Measurements from ENCODE around the gene TAPBPL.

The TAPBPL gene

GRCh38 chr12:6462234-6462995, 10.6 kb downstream of the TAPBPL start:
- H3K4ac ChIP-seq (ENCODE audit: low read depth in 1 of 2, low read length in 2 of 2) = no peak overlapping the region
- no peak overlapping the region for H3K23ac ChIP-seq (ENCODE audit: low read length in 2 of 2)
- H4K8ac ChIP-seq (ENCODE audit: low read length) = no peak overlapping the region
- H3K9ac ChIP-seq (ENCODE audit: low read length) = no peak overlapping the region
- 95% methylated on average over 14 of the region's 14 CpGs for WGBS
- no peak overlapping the region for H4K91ac ChIP-seq (ENCODE audit: low read length)
- H3K36me3 ChIP-seq (ENCODE audit: control insufficient read depth in 1 of 2, insufficient read depth in 2 of 2, low read depth in 1 of 2, low read length in 2 of 2) = peaks cover 59 to 86% of the 10 kb centered on the region in 2 experiments
- no peak overlapping the region for H2BK5ac ChIP-seq (ENCODE audit: low read depth, low read length, poor library complexity, severe bottlenecking)
- H2AK5ac ChIP-seq (ENCODE audit: low read length, severe bottlenecking) = no peak overlapping the region
- H3K4me1 ChIP-seq (ENCODE audit: control insufficient read depth, insufficient read depth, low read depth, low read length) = peaks cover 2% of the 10 kb centered on the region
- no peaks in the 10 kb centered on the region for H3K27me3 ChIP-seq (ENCODE audit: control insufficient read depth in 1 of 2, insufficient read depth in 1 of 2, low read length in 2 of 2)
- H3K14ac ChIP-seq (ENCODE audit: low read length in 2 of 2) = no peak overlapping the region
- no peak for DNase-seq
- no peak overlapping the region for H3K18ac ChIP-seq (ENCODE audit: low read depth in 1 of 2, low read length in 2 of 2)
- H2BK12ac ChIP-seq (ENCODE audit: low read length in 2 of 2) = no peak overlapping the region
- H3K79me1 ChIP-seq (replicated peaks; ENCODE audit: low read length, poor library complexity, severe bottlenecking) = peaks cover 17% of the 10 kb centered on the region
- no peak overlapping the region for H3K27ac ChIP-seq (ENCODE audit: low read length, poor library complexity, severe bottlenecking)
- H3K9me3 ChIP-seq (ENCODE audit: control insufficient read depth, low read length) = no peaks in the 10 kb centered on the region
- no peak overlapping the region for H2BK15ac ChIP-seq (ENCODE audit: low read depth, poor library complexity, severe bottlenecking)
- no peak overlapping the region for H3K4me2 ChIP-seq (ENCODE audit: low read length, poor library complexity, severe bottlenecking)
- H2BK120ac ChIP-seq (ENCODE audit: low read depth, low read length) = no peak overlapping the region
- H3K4me3 ChIP-seq (ENCODE audit: insufficient read depth in 1 of 2, low read depth in 1 of 2, low read length in 2 of 2) = no peak overlapping the region
- H2AFZ ChIP-seq (ENCODE audit: low read depth, low read length) = no peak overlapping the region

- no peak overlapping the region for H2BK120ac ChIP-seq (ENCODE audit: low read depth, low read length)
- H3K4me3 ChIP-seq (ENCODE audit: insufficient read depth in 1 of 2, low read depth in 1 of 2, low read length in 2 of 2) = no peak overlapping the region
- no peak overlapping the region for H3K23ac ChIP-seq (ENCODE audit: low read length in 2 of 2)
- WGBS = 95% methylated on average over 7 of the region's 7 CpGs
- H2AK5ac ChIP-seq (ENCODE audit: low read length, severe bottlenecking) = no peak overlapping the region
- H2AFZ ChIP-seq (ENCODE audit: low read depth, low read length) = no peak overlapping the region
- no peak for DNase-seq
- H2BK5ac ChIP-seq (ENCODE audit: low read depth, low read length, poor library complexity, severe bottlenecking) = no peak overlapping the region
- peaks cover 21% of the 10 kb centered on the region for H3K79me1 ChIP-seq (replicated peaks; ENCODE audit: low read length, poor library complexity, severe bottlenecking)
- H3K9ac ChIP-seq (ENCODE audit: low read length) = no peak overlapping the region
- H3K4ac ChIP-seq (ENCODE audit: low read depth in 1 of 2, low read length in 2 of 2) = no peak overlapping the region
- no peak overlapping the region for H3K14ac ChIP-seq (ENCODE audit: low read length in 2 of 2)
- no peak overlapping the region for H2BK15ac ChIP-seq (ENCODE audit: low read depth, poor library complexity, severe bottlenecking)
- H3K4me2 ChIP-seq (ENCODE audit: low read length, poor library complexity, severe bottlenecking) = no peak overlapping the region
- H3K27ac ChIP-seq (ENCODE audit: low read length, poor library complexity, severe bottlenecking) = no peak overlapping the region
- no peak overlapping the region for H3K18ac ChIP-seq (ENCODE audit: low read depth in 1 of 2, low read length in 2 of 2)
- H2BK12ac ChIP-seq (ENCODE audit: low read length in 2 of 2) = no peak overlapping the region
- H4K8ac ChIP-seq (ENCODE audit: low read length) = no peak overlapping the region
- no peaks in the 10 kb centered on the region for H3K27me3 ChIP-seq (ENCODE audit: control insufficient read depth in 1 of 2, insufficient read depth in 1 of 2, low read length in 2 of 2)
- H3K4me1 ChIP-seq (ENCODE audit: control insufficient read depth, insufficient read depth, low read depth, low read length) = peaks cover 1% of the 10 kb centered on the region
- H4K91ac ChIP-seq (ENCODE audit: low read length) = no peak overlapping the region
- H3K36me3 ChIP-seq (ENCODE audit: control insufficient read depth in 1 of 2, insufficient read depth in 2 of 2, low read depth in 1 of 2, low read length in 2 of 2) = peaks cover 53 to 80% of the 10 kb centered on the region in 2 experiments
- no peaks in the 10 kb centered on the region for H3K9me3 ChIP-seq (ENCODE audit: control insufficient read depth, low read length)
These were observed 11.4 kb downstream of the TAPBPL start for GRCh38 chr12:6463216-6463615.

- Histone ChIP-seq H3K23ac (ENCODE audit: low read length in 2 of 2) (no peak overlapping the region), H2AK5ac (ENCODE audit: low read length, severe bottlenecking) (no peak overlapping the region), H2AFZ (ENCODE audit: low read depth, low read length) (no peak overlapping the region), H3K14ac (ENCODE audit: low read length in 2 of 2) (no peak overlapping the region), H4K91ac (ENCODE audit: low read length) (no peak overlapping the region), H3K4me3 (ENCODE audit: insufficient read depth in 1 of 2, low read depth in 1 of 2, low read length in 2 of 2) (no peak overlapping the region), H3K18ac (ENCODE audit: low read depth in 1 of 2, low read length in 2 of 2) (no peak overlapping the region), H2BK120ac (ENCODE audit: low read depth, low read length) (no peak overlapping the region), H3K27me3 (ENCODE audit: control insufficient read depth in 1 of 2, insufficient read depth in 1 of 2, low read length in 2 of 2) (no peaks in the 10 kb centered on the region), H3K79me1 (replicated peaks; ENCODE audit: low read length, poor library complexity, severe bottlenecking) (peaks cover 21% of the 10 kb centered on the region), H2BK12ac (ENCODE audit: low read length in 2 of 2) (no peak overlapping the region), H4K8ac (ENCODE audit: low read length) (no peak overlapping the region), H3K9me3 (ENCODE audit: control insufficient read depth, low read length) (no peaks in the 10 kb centered on the region), H3K4me1 (ENCODE audit: control insufficient read depth, insufficient read depth, low read depth, low read length) (peaks cover 1% of the 10 kb centered on the region), H3K4ac (ENCODE audit: low read depth in 1 of 2, low read length in 2 of 2) (no peak overlapping the region), H3K4me2 (ENCODE audit: low read length, poor library complexity, severe bottlenecking) (no peak overlapping the region), H3K27ac (ENCODE audit: low read length, poor library complexity, severe bottlenecking) (no peak overlapping the region), H3K9ac (ENCODE audit: low read length) (no peak overlapping the region), H3K36me3 (ENCODE audit: control insufficient read depth in 1 of 2, insufficient read depth in 2 of 2, low read depth in 1 of 2, low read length in 2 of 2) (peaks cover 47 to 74% of the 10 kb centered on the region in 2 experiments), H2BK5ac (ENCODE audit: low read depth, low read length, poor library complexity, severe bottlenecking) (no peak overlapping the region), H2BK15ac (ENCODE audit: low read depth, poor library complexity, severe bottlenecking) (no peak overlapping the region)
- WGBS = 89% methylated on average over 4 of the region's 6 CpGs
- no peak for DNase-seq
These were observed 12.0 kb downstream of the TAPBPL start for GRCh38 chr12:6463858-6464257.

DNA sequence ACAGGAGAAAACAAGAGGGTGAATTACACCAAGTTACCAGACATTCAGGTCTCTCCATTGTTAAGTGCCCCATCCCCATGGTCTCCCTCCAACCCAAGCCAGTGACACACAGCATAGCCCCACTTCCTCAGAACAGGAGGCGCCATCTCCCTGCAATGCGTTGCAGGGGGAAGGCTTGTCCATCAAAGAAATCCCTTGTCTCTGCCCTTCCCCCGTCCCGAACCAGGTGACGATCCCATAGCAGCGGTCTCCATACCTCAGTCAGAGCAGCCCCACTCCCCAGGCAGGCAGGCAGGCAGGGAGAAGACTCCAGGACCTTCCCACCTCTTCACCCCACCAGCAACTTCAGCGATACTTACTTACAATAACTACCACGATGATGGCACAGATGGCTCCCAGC, 12.7 kb downstream of the TAPBPL start:
- Histone ChIP-seq H4K8ac (ENCODE audit: low read length) (no peak overlapping the region), H2AK5ac (ENCODE audit: low read length, severe bottlenecking) (no peak overlapping the region), H3K23ac (ENCODE audit: low read length in 2 of 2) (no peak overlapping the region), H3K36me3 (ENCODE audit: control insufficient read depth in 1 of 2, insufficient read depth in 2 of 2, low read depth in 1 of 2, low read length in 2 of 2) (peaks cover 45 to 67% of the 10 kb centered on the region in 2 experiments), H3K9ac (ENCODE audit: low read length) (peak overlapping the region; percentile 16), H3K14ac (ENCODE audit: low read length in 2 of 2) (no peak overlapping the region), H3K27me3 (ENCODE audit: control insufficient read depth in 1 of 2, insufficient read depth in 1 of 2, low read length in 2 of 2) (no peaks in the 10 kb centered on the region), H3K27ac (ENCODE audit: low read length, poor library complexity, severe bottlenecking) (no peak overlapping the region), H2BK12ac (ENCODE audit: low read length in 2 of 2) (no peak overlapping the region), H3K4me1 (ENCODE audit: control insufficient read depth, insufficient read depth, low read depth, low read length) (peaks cover 4% of the 10 kb centered on the region), H3K9me3 (ENCODE audit: control insufficient read depth, low read length) (no peaks in the 10 kb centered on the region), H3K18ac (ENCODE audit: low read depth in 1 of 2, low read length in 2 of 2) (no peak overlapping the region), H2BK5ac (ENCODE audit: low read depth, low read length, poor library complexity, severe bottlenecking) (no peak overlapping the region), H4K91ac (ENCODE audit: low read length) (no peak overlapping the region), H3K79me1 (replicated peaks; ENCODE audit: low read length, poor library complexity, severe bottlenecking) (peaks cover 24% of the 10 kb centered on the region), H2BK15ac (ENCODE audit: low read depth, poor library complexity, severe bottlenecking) (no peak overlapping the region), H3K4me2 (ENCODE audit: low read length, poor library complexity, severe bottlenecking) (no peak overlapping the region), H2AFZ (ENCODE audit: low read depth, low read length) (no peak overlapping the region), H3K4ac (ENCODE audit: low read depth in 1 of 2, low read length in 2 of 2) (no peak overlapping the region), H2BK120ac (ENCODE audit: low read depth, low read length) (no peak overlapping the region), H3K4me3 (ENCODE audit: insufficient read depth in 1 of 2, low read depth in 1 of 2, low read length in 2 of 2) (no peak overlapping the region)
- DNase-seq = no peak
- WGBS = over 99% methylated on average over 8 of the region's 8 CpGs
